ENCODE results near the gene CXCL17. TPM values are rescaled to one million over a fixed set of nuclear protein-coding genes. Genes with fewer than 3 reads are reported as not detected.

Gene CXCL17
- polyA plus RNA-seq, 1 donor (not counting 4 experiments of a cell fraction or from before 2014, with no cell fraction given): not detected

GRCh38 chr19:42480335-42481095 is 37.8 kb upstream of the CXCL17 start:
- no peaks in the 10 kb centered on the region for H4K20me1 ChIP-seq (ENCODE audit: control insufficient read depth, extremely low read depth, insufficient read depth, low read length)
- dilution Hi-C loops (cut with MboI; ENCODE audit: extremely low pct_ligation_motif_present, low sequenced_read_pairs): no loop called here
- no peaks in the 10 kb centered on the region for H3K79me2 ChIP-seq (ENCODE audit: control insufficient read depth, insufficient read depth, low read length)
- no peaks in the 10 kb centered on the region for H3K9me3 ChIP-seq (ENCODE audit: control insufficient read depth, low read depth, low read length)
- H3K9ac ChIP-seq (ENCODE audit: control insufficient read depth, extremely low read depth, insufficient read depth, low read length): no peak overlapping the region
- no peak overlapping the region for H3K27ac ChIP-seq (ENCODE audit: control insufficient read depth, insufficient read depth, low read length)
- H2AFZ ChIP-seq (ENCODE audit: control insufficient read depth, low read length): no peak overlapping the region
- no peak overlapping the region for H3K4me3 ChIP-seq (ENCODE audit: control insufficient read depth in 2 of 3, extremely low read depth in 1 of 3, insufficient read depth in 2 of 3, low read depth in 1 of 3, low read length in 3 of 3)
- DNase-seq (ENCODE audit: low read depth, low spot score) (no peak), FAIRE-seq (no peak)
- H3K4me1 ChIP-seq (ENCODE audit: control insufficient read depth, extremely low read depth, insufficient read depth, low read length): no peaks in the 10 kb centered on the region
- no peaks in the 10 kb centered on the region for H3K9me1 ChIP-seq (ENCODE audit: control insufficient read depth, extremely low read depth, insufficient read depth, low read length)
- no peaks in the 10 kb centered on the region for H3K27me3 ChIP-seq (ENCODE audit: control insufficient read depth, extremely low read depth, insufficient read depth, low read length)
- TF ChIP-seq EZH2 (IDR thresholded peaks at IDR 0.05; ENCODE audit: low read length): no peak
- TF ChIP-seq CTCF (optimal IDR thresholded peaks at IDR 0.05 in 1 of 3, IDR thresholded peaks at IDR 0.05 in 1 of 3, conservative IDR thresholded peaks at IDR 0.05 in 1 of 3; ENCODE audit: extremely low read depth in 1 of 3, insufficient read depth in 2 of 3, low read length in 3 of 3): no peak
- no peaks in the 10 kb centered on the region for H3K36me3 ChIP-seq (ENCODE audit: control insufficient read depth in 2 of 2, extremely low read depth in 1 of 2, insufficient read depth in 2 of 2, low read length in 2 of 2)
- no peak overlapping the region for H3K4me2 ChIP-seq (ENCODE audit: control insufficient read depth, extremely low read depth, insufficient read depth, low read depth, low read length)

DNA sequence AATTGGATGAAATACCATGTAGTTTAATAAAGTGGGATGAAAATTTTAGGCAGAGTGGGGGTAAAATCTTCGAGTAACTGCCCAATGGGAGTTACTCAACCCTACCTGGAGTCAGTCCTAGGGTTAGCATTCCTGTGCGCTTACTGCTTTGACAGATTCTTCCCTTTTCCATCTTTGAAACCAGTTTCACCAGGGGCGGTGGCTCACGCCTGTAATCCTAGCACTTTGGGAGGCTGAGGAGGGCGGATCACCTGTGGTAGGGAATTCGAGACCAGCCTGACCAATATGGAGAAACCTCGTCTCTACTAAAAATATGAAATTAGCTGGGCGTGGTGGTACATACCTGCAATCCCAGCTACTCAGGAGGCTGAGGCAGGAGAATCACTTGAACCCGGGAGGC is 37.0 kb upstream of the CXCL17 start:
- dilution Hi-C loops (cut with MboI; ENCODE audit: extremely low pct_ligation_motif_present, low sequenced_read_pairs): no loop called here
- no peak overlapping the region for H3K4me2 ChIP-seq (ENCODE audit: control insufficient read depth, extremely low read depth, insufficient read depth, low read depth, low read length)
- no peak overlapping the region for H3K9ac ChIP-seq (ENCODE audit: control insufficient read depth, extremely low read depth, insufficient read depth, low read length)
- no peak for FAIRE-seq
- TF ChIP-seq CTCF (optimal IDR thresholded peaks at IDR 0.05 in 1 of 3, IDR thresholded peaks at IDR 0.05 in 1 of 3, conservative IDR thresholded peaks at IDR 0.05 in 1 of 3; ENCODE audit: extremely low read depth in 1 of 3, insufficient read depth in 2 of 3, low read length in 3 of 3): no peak
- TF ChIP-seq EZH2 (IDR thresholded peaks at IDR 0.05; ENCODE audit: low read length): no peak
- no peak overlapping the region for H3K27ac ChIP-seq (ENCODE audit: control insufficient read depth, insufficient read depth, low read length)
- no peak overlapping the region for H3K4me3 ChIP-seq (ENCODE audit: control insufficient read depth in 2 of 3, extremely low read depth in 1 of 3, insufficient read depth in 2 of 3, low read depth in 1 of 3, low read length in 3 of 3)
- no peaks in the 10 kb centered on the region for H3K36me3 ChIP-seq (ENCODE audit: control insufficient read depth in 2 of 2, extremely low read depth in 1 of 2, insufficient read depth in 2 of 2, low read length in 2 of 2)
- no peaks in the 10 kb centered on the region for H3K4me1 ChIP-seq (ENCODE audit: control insufficient read depth, extremely low read depth, insufficient read depth, low read length)
- H3K79me2 ChIP-seq (ENCODE audit: control insufficient read depth, insufficient read depth, low read length): no peaks in the 10 kb centered on the region
- no peaks in the 10 kb centered on the region for H3K27me3 ChIP-seq (ENCODE audit: control insufficient read depth, extremely low read depth, insufficient read depth, low read length)
- H3K9me1 ChIP-seq (ENCODE audit: control insufficient read depth, extremely low read depth, insufficient read depth, low read length): no peaks in the 10 kb centered on the region
- no peaks in the 10 kb centered on the region for H4K20me1 ChIP-seq (ENCODE audit: control insufficient read depth, extremely low read depth, insufficient read depth, low read length)
- no peak for DNase-seq (ENCODE audit: low read depth, low spot score)
- no peaks in the 10 kb centered on the region for H3K9me3 ChIP-seq (ENCODE audit: control insufficient read depth, low read depth, low read length)
- H2AFZ ChIP-seq (ENCODE audit: control insufficient read depth, low read length): no peak overlapping the region

Measured in keratinocyte (primary cell).